ENCODE data around the gene HSPA6. TPM values are rescaled to one million over a fixed set of nuclear protein-coding genes. Genes with fewer than 3 reads are reported as not detected.
"Not testable (repeated sequence)": the region's sequence is repeated elsewhere in the genome, so short reads cannot be mapped to it uniquely, and the experiment has no call there.

Gene HSPA6
- total and polyA plus RNA-seq, 10 of the 15 experiments (the other 5 are each of a cell fraction or from before 2014, with no cell fraction given) = 0.05 to 8.8 (median 0.66) TPM

DNA sequence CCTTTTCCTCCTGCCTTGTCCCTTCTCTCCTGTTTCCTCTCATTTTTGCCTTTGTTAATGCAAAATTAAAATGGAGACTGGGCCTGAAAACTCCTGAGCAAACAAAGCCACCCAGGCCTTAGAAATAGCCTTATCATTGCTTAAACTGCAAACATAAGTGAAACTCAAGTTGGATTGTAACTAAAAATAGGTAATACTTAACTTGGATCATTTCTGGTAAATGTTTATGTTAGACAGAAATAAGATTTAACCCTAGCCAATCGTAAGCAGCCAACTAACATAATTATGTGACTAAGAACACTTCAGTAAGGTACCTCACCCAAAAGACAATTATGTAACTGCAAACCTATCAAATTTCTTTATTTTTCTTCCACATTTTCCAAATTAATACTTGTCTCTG is 10.4 kb upstream of the HSPA6 start:
- WGBS (ENCODE audit: insufficient coverage, insufficient replicate concordance, low lambda C conversion rate, missing lambda C conversion rate) = 86% methylated on average over 1 of the region's 1 CpG
- FAIRE-seq = not testable (repeated sequence)

DNA sequence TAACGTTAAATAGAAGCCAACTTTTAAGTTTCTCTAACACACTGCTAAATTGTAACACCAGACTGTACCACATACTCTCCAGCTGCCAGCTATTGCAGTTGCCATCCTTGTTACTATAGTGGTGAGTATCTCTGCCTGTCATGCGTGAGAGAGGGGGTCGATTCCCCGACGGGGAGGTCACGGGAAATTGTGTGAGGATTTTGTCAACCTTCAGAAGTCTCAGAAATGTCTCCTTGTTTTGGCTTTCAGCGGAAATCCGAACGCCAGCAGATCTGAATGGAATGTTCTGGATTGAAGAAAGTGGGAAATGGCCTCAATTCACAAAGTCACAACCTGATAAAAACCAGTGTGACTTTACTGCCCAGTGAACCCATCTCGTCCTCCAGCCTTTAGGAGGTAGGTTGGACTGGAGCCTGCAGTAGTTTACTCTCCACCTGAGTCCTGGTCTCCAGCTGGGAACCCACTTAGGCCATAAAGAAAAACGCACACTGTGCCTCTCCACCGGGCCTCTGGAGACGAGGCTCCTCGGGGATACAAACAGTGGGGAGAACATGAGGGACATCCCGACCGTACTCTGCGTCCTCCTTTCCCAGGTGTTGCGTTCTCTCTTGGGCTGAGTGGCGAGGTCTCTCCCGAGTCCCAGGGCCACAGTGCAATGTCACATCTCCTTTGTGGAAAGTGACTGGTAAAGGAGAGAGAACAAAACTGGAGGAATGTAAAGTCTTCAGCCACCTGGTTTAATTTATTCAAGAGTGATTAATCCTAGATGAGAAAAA is 1.1 kb upstream of the HSPA6 start:
- BruUV-seq (replicated peaks); ATAC-seq; DNase-seq (ENCODE audit: low read depth, low spot score); H3K27ac ChIP-seq (ENCODE audit: control insufficient read depth, insufficient read depth); POLR2A ChIA-PET; H3K4me2 ChIP-seq (ENCODE audit: control insufficient read depth, insufficient read depth); H2AFZ ChIP-seq (ENCODE audit: control insufficient read depth, low read depth, low read length); H3K9me3 ChIP-seq (replicated peaks; ENCODE audit: control insufficient read depth, insufficient read depth, low read length); H3K9ac ChIP-seq (ENCODE audit: control insufficient read depth, insufficient read depth, low read length); in situ Hi-C loops (cut with MboI); RAD21 ChIA-PET (ENCODE audit: unreplicated experiment); H3K4me3 ChIP-seq; H3K36me3 ChIP-seq (ENCODE audit: control insufficient read depth in 2 of 2, insufficient read depth in 2 of 2, low read length in 1 of 2); intact Hi-C loops (cut with micrococcal nuclease; ENCODE audit: unreplicated experiment); H3K4me1 ChIP-seq (ENCODE audit: control insufficient read depth, insufficient read depth, low read length); H3K79me2 ChIP-seq (ENCODE audit: control insufficient read depth, insufficient read depth, low read length); FAIRE-seq; H3K27me3 ChIP-seq (replicated peaks in 1 of 2; ENCODE audit: control insufficient read depth in 2 of 2, insufficient read depth in 2 of 2, low read length in 1 of 2); H4K20me1 ChIP-seq (ENCODE audit: control insufficient read depth, insufficient read depth): not testable (repeated sequence)
- WGBS (ENCODE audit: insufficient coverage, insufficient replicate concordance, low lambda C conversion rate, missing lambda C conversion rate) = 46% methylated on average over 18 of the region's 20 CpGs
- ChIA-PET SMC1A (ENCODE audit: uncharacterized antibody, unreplicated experiment) (interaction anchor here (1.0 kb wide), 1 partner anchor 39 kb away, joined by 3 read pairs; no protein-coding TSS in a partner anchor), CTCF (interaction anchor here (0.7 to 0.9 kb wide), 2 partner anchors 9 to 18 kb away, joined by 3 to 4 read pairs; partner anchors contain the start of gene FCGR2A)

More for the DNA sequence above, 10.4 kb upstream of the HSPA6 start:
- DNase-seq (ENCODE audit: low read depth, low spot score); H3K36me3 ChIP-seq (ENCODE audit: control insufficient read depth in 2 of 2, insufficient read depth in 2 of 2, low read length in 1 of 2); in situ Hi-C loops (cut with MboI); intact Hi-C loops (cut with micrococcal nuclease; ENCODE audit: unreplicated experiment); H3K4me2 ChIP-seq (ENCODE audit: control insufficient read depth, insufficient read depth); H3K27ac ChIP-seq (ENCODE audit: control insufficient read depth, insufficient read depth); H3K9me3 ChIP-seq (replicated peaks; ENCODE audit: control insufficient read depth, insufficient read depth, low read length); H3K79me2 ChIP-seq (ENCODE audit: control insufficient read depth, insufficient read depth, low read length); CTCF ChIA-PET; RAD21 ChIA-PET (ENCODE audit: unreplicated experiment); ATAC-seq; BruUV-seq (replicated peaks); H2AFZ ChIP-seq (ENCODE audit: control insufficient read depth, low read depth, low read length); H3K4me3 ChIP-seq; H3K27me3 ChIP-seq (replicated peaks in 1 of 2; ENCODE audit: control insufficient read depth in 2 of 2, insufficient read depth in 2 of 2, low read length in 1 of 2); H3K4me1 ChIP-seq (ENCODE audit: control insufficient read depth, insufficient read depth, low read length); H4K20me1 ChIP-seq (ENCODE audit: control insufficient read depth, insufficient read depth); POLR2A ChIA-PET; SMC1A ChIA-PET (ENCODE audit: uncharacterized antibody, unreplicated experiment); H3K9ac ChIP-seq (ENCODE audit: control insufficient read depth, insufficient read depth, low read length): not testable (repeated sequence)

DNA sequence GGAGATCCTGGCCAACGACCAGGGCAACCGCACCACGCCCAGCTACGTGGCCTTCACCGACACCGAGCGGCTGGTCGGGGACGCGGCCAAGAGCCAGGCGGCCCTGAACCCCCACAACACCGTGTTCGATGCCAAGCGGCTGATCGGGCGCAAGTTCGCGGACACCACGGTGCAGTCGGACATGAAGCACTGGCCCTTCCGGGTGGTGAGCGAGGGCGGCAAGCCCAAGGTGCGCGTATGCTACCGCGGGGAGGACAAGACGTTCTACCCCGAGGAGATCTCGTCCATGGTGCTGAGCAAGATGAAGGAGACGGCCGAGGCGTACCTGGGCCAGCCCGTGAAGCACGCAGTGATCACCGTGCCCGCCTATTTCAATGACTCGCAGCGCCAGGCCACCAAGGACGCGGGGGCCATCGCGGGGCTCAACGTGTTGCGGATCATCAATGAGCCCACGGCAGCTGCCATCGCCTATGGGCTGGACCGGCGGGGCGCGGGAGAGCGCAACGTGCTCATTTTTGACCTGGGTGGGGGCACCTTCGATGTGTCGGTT is 477 bp downstream of the HSPA6 start:
- ATAC-seq = peak; percentile 61
- POLR2A ChIA-PET; H3K4me1 ChIP-seq (ENCODE audit: control insufficient read depth, insufficient read depth, low read length); H3K27me3 ChIP-seq (replicated peaks in 1 of 2; ENCODE audit: control insufficient read depth in 2 of 2, insufficient read depth in 2 of 2, low read length in 1 of 2); H3K27ac ChIP-seq (ENCODE audit: control insufficient read depth, insufficient read depth); H4K20me1 ChIP-seq (ENCODE audit: control insufficient read depth, insufficient read depth); in situ Hi-C loops (cut with MboI); H3K79me2 ChIP-seq (ENCODE audit: control insufficient read depth, insufficient read depth, low read length); H3K9ac ChIP-seq (ENCODE audit: control insufficient read depth, insufficient read depth, low read length); SMC1A ChIA-PET (ENCODE audit: uncharacterized antibody, unreplicated experiment); BruUV-seq (replicated peaks); H3K9me3 ChIP-seq (replicated peaks; ENCODE audit: control insufficient read depth, insufficient read depth, low read length); CTCF ChIA-PET; FAIRE-seq; DNase-seq (ENCODE audit: low read depth, low spot score); H3K36me3 ChIP-seq (ENCODE audit: control insufficient read depth in 2 of 2, insufficient read depth in 2 of 2, low read length in 1 of 2); RAD21 ChIA-PET (ENCODE audit: unreplicated experiment); intact Hi-C loops (cut with micrococcal nuclease; ENCODE audit: unreplicated experiment): not testable (repeated sequence)
- WGBS (ENCODE audit: insufficient coverage, insufficient replicate concordance, low lambda C conversion rate, missing lambda C conversion rate) = 51% methylated on average over 24 of the region's 55 CpGs
- H3K4me2 ChIP-seq (ENCODE audit: control insufficient read depth, insufficient read depth) = 0 out of 2 replicates have a peak overlapping the region, but pooled peaks have one; percentile 31
- H3K4me3 ChIP-seq = peak overlapping the region; percentile 33; the same call in 1 of the 2 replicates
- peak overlapping the region; percentile 60 for H2AFZ ChIP-seq (ENCODE audit: control insufficient read depth, low read depth, low read length)

DNA sequence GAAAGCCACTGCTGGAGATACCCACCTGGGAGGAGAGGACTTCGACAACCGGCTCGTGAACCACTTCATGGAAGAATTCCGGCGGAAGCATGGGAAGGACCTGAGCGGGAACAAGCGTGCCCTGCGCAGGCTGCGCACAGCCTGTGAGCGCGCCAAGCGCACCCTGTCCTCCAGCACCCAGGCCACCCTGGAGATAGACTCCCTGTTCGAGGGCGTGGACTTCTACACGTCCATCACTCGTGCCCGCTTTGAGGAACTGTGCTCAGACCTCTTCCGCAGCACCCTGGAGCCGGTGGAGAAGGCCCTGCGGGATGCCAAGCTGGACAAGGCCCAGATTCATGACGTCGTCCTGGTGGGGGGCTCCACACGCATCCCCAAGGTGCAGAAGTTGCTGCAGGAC is 981 bp downstream of the HSPA6 start:
- CTCF ChIA-PET; ATAC-seq; H3K4me1 ChIP-seq (ENCODE audit: control insufficient read depth, insufficient read depth, low read length); H4K20me1 ChIP-seq (ENCODE audit: control insufficient read depth, insufficient read depth); H3K79me2 ChIP-seq (ENCODE audit: control insufficient read depth, insufficient read depth, low read length); H3K9ac ChIP-seq (ENCODE audit: control insufficient read depth, insufficient read depth, low read length); in situ Hi-C loops (cut with MboI); H3K4me3 ChIP-seq; H2AFZ ChIP-seq (ENCODE audit: control insufficient read depth, low read depth, low read length); FAIRE-seq; BruUV-seq (replicated peaks); H3K36me3 ChIP-seq (ENCODE audit: control insufficient read depth in 2 of 2, insufficient read depth in 2 of 2, low read length in 1 of 2); POLR2A ChIA-PET; H3K9me3 ChIP-seq (replicated peaks; ENCODE audit: control insufficient read depth, insufficient read depth, low read length); RAD21 ChIA-PET (ENCODE audit: unreplicated experiment); H3K27me3 ChIP-seq (replicated peaks in 1 of 2; ENCODE audit: control insufficient read depth in 2 of 2, insufficient read depth in 2 of 2, low read length in 1 of 2); DNase-seq (ENCODE audit: low read depth, low spot score); SMC1A ChIA-PET (ENCODE audit: uncharacterized antibody, unreplicated experiment); intact Hi-C loops (cut with micrococcal nuclease; ENCODE audit: unreplicated experiment); H3K27ac ChIP-seq (ENCODE audit: control insufficient read depth, insufficient read depth): not testable (repeated sequence)
- WGBS (ENCODE audit: insufficient coverage, insufficient replicate concordance, low lambda C conversion rate, missing lambda C conversion rate) = 93% methylated on average over 14 of the region's 23 CpGs
- H3K4me2 ChIP-seq (ENCODE audit: control insufficient read depth, insufficient read depth) = 0 out of 2 replicates have a peak overlapping the region, but pooled peaks have one; percentile 31

All from GM12878 (cell line).